HepG2 (cell line): Measurements from ENCODE around the gene SCYL1. TPM values are rescaled to one million over a fixed set of nuclear protein-coding genes. Genes with fewer than 3 reads are reported as not detected.
A peak's percentile ranks its signal among the peaks of the same experiment; 100 is the strongest.

ENCODE experiments used
- ELF3 ChIP-seq: IDR thresholded peaks from 2 replicates; pipeline ENCODE4 v1.6.1; 2016; ENCODE audit warnings: missing genetic modification reagents, missing compliant biosample characterization
- PAF1 ChIP-seq: IDR thresholded peaks from 2 replicates; pipeline ENCODE4 v1.6.1; 2016; ENCODE audit warnings: missing genetic modification reagents, missing compliant biosample characterization
- POLR2G ChIP-seq: fragments of 200-400 bp; formaldehyde crosslinking; IDR thresholded peaks from 2 replicates; pipeline ENCODE4 v1.6.1; 2018; ENCODE audit warnings: mild to moderate bottlenecking, low read depth, low read length, moderate library complexity
- REST ChIP-seq, 2 experiments: IDR thresholded peaks; 2 replicates each; pipeline ENCODE4 v1.6.1; 2011 to 2012; ENCODE audit warnings: low read length in 2 of 2, borderline replicate concordance in 1 of 2, low read depth in 1 of 2, mild to moderate bottlenecking in 1 of 2, moderate library complexity in 1 of 2
- SALL2 ChIP-seq: sonication (generic); formaldehyde crosslinking; IDR thresholded peaks from 2 replicates; pipeline ENCODE4 v1.8.1; 2023; ENCODE audit warnings: mild to moderate bottlenecking, missing genetic modification reagents, inconsistent platforms
- THAP7 ChIP-seq: sonication (generic); formaldehyde crosslinking; IDR thresholded peaks from 2 replicates; pipeline ENCODE4 v1.8.1; 2023; ENCODE audit warnings: mild to moderate bottlenecking, missing genetic modification reagents
- ZBTB33 ChIP-seq: sonication (generic); formaldehyde crosslinking; IDR thresholded peaks from 2 replicates; pipeline ENCODE4 v1.4.0; 2020; ENCODE audit warnings: missing genetic modification reagents
- ZGPAT ChIP-seq: IDR thresholded peaks from 2 replicates; pipeline ENCODE4 v1.6.1; 2016; ENCODE audit warnings: mild to moderate bottlenecking
- ZNF207 ChIP-seq: fragments of 450-650 bp; IDR thresholded peaks from 2 replicates; pipeline ENCODE4 v1.6.1; 2016; ENCODE audit warnings: antibody characterized with exemption, borderline replicate concordance
- ZNF235 ChIP-seq: sonication (generic); formaldehyde crosslinking; IDR thresholded peaks from 2 replicates; pipeline ENCODE4 v1.8.1; 2023; ENCODE audit warnings: mild to moderate bottlenecking, missing genetic modification reagents, borderline replicate concordance
- ZNF512 ChIP-seq: sonication (generic); formaldehyde crosslinking; IDR thresholded peaks from 2 replicates; pipeline ENCODE4 v1.4.0; 2020; ENCODE audit warnings: mild to moderate bottlenecking, missing genetic modification reagents
- ZNF790 ChIP-seq: sonication (generic); formaldehyde crosslinking; IDR thresholded peaks from 2 replicates; pipeline ENCODE4 v1.8.0; 2022; ENCODE audit warnings: missing genetic modification reagents, mild to moderate bottlenecking, borderline replicate concordance
- polyA plus RNA-seq, 8 experiments: library from polyadenylated mRNA; depleted of rRNA in 3 of 8; stranded (reverse) in 7 of 8; unstranded in 1 of 8; fragments of >200 nt; fragmentation: Illumina TruSeq in 4 of 8; extraction: Trizol in 4 of 8; gene quantifications; 2 replicates each; pipeline versions ENCODE4 v1.2.1 to v1.2.3, GENCODE V29; 2011 to 2016; ENCODE audit warnings: low read depth in 4 of 8, missing spikeins in 1 of 8, mixed read lengths in 1 of 8; ENCODE audit not compliant: insufficient read depth in 1 of 8
- total RNA-seq, 5 experiments: library from RNA; depleted of rRNA; stranded (reverse); fragments of >200 nt; fragmentation: Illumina TruSeq; extraction: Trizol; gene quantifications; 2 replicates each; pipeline ENCODE4 v1.2.3, GENCODE V29; 2016; ENCODE audit warnings: low read depth in 1 of 5
- TF ChIP-seq, protein P1 (sequence below): conservative IDR thresholded peaks from 2 replicates; pipeline ENCODE4 v1.6.1; 2018; ENCODE audit warnings: missing genetic modification reagents
- TF ChIP-seq, protein P2 (sequence below): sonication (generic); formaldehyde crosslinking; IDR thresholded peaks from 2 replicates; pipeline ENCODE4 v1.8.0; 2022; ENCODE audit warnings: missing genetic modification reagents, mild to moderate bottlenecking, borderline replicate concordance

SCYL1 gene
- total and polyA plus RNA-seq, 2 of the 13 experiments (the other 11 are each of a cell fraction or from before 2014, with no cell fraction given): 65.9 to 103 TPM

DNA sequence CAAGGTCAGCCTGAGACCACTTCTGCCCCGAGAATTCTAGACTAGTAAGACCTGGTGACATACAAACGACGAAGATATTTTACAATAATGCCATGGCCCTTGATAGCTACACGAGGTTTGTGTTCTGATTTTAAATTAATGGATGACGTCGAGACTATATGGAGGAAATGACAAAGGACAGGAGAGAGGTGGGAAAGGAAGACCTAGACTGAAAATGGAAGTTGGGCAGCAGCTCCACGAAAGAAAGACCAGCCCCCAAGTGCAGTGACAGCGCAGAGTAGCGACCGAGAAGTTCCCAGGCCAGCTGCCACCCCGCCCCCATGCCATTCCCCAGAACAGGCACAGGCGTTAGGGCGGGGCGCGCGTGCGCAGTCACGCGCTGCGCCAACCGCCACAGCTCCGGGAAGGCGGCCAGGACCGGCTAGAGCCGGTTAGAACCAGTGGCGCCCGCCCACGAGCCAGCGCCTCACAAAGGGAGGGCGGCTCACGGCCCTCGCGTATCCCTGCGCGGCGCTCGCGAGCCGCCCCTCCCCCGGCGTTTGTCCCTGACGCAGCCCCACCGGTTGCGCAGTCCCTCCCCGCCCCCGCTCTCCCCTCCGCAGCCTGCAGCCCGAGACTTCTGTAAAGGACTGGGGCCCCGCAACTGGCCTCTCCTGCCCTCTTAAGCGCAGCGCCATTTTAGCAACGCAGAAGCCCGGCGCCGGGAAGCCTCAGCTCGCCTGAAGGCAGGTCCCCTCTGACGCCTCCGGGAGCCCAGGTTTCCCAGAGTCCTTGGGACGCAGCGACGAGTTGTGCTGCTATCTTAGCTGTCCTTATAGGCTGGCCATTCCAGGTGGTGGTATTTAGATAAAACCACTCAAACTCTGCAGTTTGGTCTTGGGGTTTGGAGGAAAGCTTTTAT is 27.5 kb upstream of the SCYL1 start (continued):
- TF ChIP-seq ZBTB33 (CRISPR knock-in tag) (no peak; the same call in none of the 2 replicates), THAP7 (CRISPR knock-in tag) (no peak; the same call in 1 of the 2 replicates), ZGPAT (CRISPR knock-in tag) (peak; percentile 95), POLR2G (peak; percentile 68), ZNF235 (CRISPR knock-in tag) (no peak), PAF1 (CRISPR knock-in tag) (no peak), ZNF207 (no peak), ZNF512 (CRISPR knock-in tag) (no peak), ELF3 (peak; percentile 56; the same call in 1 of the 2 replicates), SALL2 (CRISPR knock-in tag) (peak; percentile 63; the same call in 1 of the 2 replicates), ZNF790 (CRISPR knock-in tag) (peak; percentile 75; the same call in 1 of the 2 replicates), REST (IDR thresholded peaks at IDR 0.05; ENCODE audit: borderline replicate concordance in 1 of 2, low read depth in 1 of 2, low read length in 2 of 2) (peak in 1 of 2 experiments; percentile 65; a peak in 1 of 4 replicates)
- TF ChIP-seq, protein P1, sequence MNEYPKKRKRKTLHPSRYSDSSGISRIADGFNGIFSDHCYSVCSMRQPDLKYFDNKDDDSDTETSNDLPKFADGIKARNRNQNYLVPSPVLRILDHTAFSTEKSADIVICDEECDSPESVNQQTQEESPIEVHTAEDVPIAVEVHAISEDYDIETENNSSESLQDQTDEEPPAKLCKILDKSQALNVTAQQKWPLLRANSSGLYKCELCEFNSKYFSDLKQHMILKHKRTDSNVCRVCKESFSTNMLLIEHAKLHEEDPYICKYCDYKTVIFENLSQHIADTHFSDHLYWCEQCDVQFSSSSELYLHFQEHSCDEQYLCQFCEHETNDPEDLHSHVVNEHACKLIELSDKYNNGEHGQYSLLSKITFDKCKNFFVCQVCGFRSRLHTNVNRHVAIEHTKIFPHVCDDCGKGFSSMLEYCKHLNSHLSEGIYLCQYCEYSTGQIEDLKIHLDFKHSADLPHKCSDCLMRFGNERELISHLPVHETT (CRISPR knock-in tag): 0 out of 2 replicates have a peak, but pooled peaks have one; percentile 39
- TF ChIP-seq, protein P2, sequence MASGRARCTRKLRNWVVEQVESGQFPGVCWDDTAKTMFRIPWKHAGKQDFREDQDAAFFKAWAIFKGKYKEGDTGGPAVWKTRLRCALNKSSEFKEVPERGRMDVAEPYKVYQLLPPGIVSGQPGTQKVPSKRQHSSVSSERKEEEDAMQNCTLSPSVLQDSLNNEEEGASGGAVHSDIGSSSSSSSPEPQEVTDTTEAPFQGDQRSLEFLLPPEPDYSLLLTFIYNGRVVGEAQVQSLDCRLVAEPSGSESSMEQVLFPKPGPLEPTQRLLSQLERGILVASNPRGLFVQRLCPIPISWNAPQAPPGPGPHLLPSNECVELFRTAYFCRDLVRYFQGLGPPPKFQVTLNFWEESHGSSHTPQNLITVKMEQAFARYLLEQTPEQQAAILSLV (CRISPR knock-in tag): no peak; the same call in 1 of the 2 replicates
